Body of pancreas (tissue), 4 donors: ENCODE results near the gene CLDN24.

Experiments
- POLR2A ChIP-seq, 3 donors: fragments of 450-650 bp; IDR thresholded peaks; one replicate each; pipeline ENCODE4 v1.6.1; 2016; ENCODE audit warnings: antibody characterized with exemption in 3 of 3, mild to moderate bottlenecking in 2 of 3
- TF ChIP-seq, protein P1 (sequence below), 7 experiments: fragments of 450-650 bp in 4 of 7; fragments of 200-600 bp in 3 of 7; sonication (generic) in 3 of 7; IDR thresholded peaks; one replicate each; pipeline ENCODE4 v1.5.1; 2016 to 2019; ENCODE audit warnings: antibody characterized with exemption in 7 of 7

GRCh38 chr4:183362036-183362435, 39.8 kb upstream of the CLDN24 start:
- TF ChIP-seq, protein P1, sequence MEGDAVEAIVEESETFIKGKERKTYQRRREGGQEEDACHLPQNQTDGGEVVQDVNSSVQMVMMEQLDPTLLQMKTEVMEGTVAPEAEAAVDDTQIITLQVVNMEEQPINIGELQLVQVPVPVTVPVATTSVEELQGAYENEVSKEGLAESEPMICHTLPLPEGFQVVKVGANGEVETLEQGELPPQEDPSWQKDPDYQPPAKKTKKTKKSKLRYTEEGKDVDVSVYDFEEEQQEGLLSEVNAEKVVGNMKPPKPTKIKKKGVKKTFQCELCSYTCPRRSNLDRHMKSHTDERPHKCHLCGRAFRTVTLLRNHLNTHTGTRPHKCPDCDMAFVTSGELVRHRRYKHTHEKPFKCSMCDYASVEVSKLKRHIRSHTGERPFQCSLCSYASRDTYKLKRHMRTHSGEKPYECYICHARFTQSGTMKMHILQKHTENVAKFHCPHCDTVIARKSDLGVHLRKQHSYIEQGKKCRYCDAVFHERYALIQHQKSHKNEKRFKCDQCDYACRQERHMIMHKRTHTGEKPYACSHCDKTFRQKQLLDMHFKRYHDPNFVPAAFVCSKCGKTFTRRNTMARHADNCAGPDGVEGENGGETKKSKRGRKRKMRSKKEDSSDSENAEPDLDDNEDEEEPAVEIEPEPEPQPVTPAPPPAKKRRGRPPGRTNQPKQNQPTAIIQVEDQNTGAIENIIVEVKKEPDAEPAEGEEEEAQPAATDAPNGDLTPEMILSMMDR (IDR thresholded peaks at IDR 0.05), result no peak
- TF ChIP-seq POLR2A (IDR thresholded peaks at IDR 0.05), result no peak
